HEK293 (cell line): ENCODE measurements around the gene WASF3.

Experiments
- CTCF ChIA-PET: fragments of 350-600 bp; formaldehyde crosslinking; extraction: SDS; loops from one replicate; lab custom pipeline; 2021; ENCODE audit warnings: antibody characterized with exemption; lab: Yijun Ruan, JAX
- POLR2A ChIA-PET: fragments of 300-600 bp; formaldehyde crosslinking; extraction: SDS; loops from one replicate; lab custom pipeline; 2020; ENCODE audit warnings: antibody characterized with exemption, inconsistent platforms; lab: Yijun Ruan, JAX
- H3K27ac ChIP-seq: fragments of 200-500 bp; sonication (Bioruptor generic); 2 replicates; pipeline ENCODE4 v1.5.1; 2014; ENCODE audit warnings: low read depth, low read length, control low read depth, inconsistent platforms; ENCODE audit errors: extremely low read depth
- H3K36me3 ChIP-seq, 2 experiments: fragments of 200-500 bp in 1 of 2; sonication (Bioruptor generic) in 1 of 2; 1 replicate in 1 of 2; 2 replicates in 1 of 2; pipeline ENCODE4 v1.5.1; 2014 to 2017; ENCODE audit warnings: inconsistent platforms in 2 of 2, low read length in 2 of 2; ENCODE audit not compliant: control insufficient read depth in 2 of 2, insufficient read depth in 1 of 2
- H3K4me1 ChIP-seq: fragments of 200-500 bp; sonication (Bioruptor generic); 2 replicates; pipeline ENCODE4 v1.5.1; 2014; ENCODE audit warnings: mild to moderate bottlenecking, low read length, inconsistent platforms; ENCODE audit not compliant: control insufficient read depth, insufficient read depth
- H3K4me3 ChIP-seq: 2 replicates; pipeline ENCODE4 v1.5.1; 2011; ENCODE audit warnings: low read depth, mild to moderate bottlenecking, control low read depth, low read length, moderate library complexity
- H3K9me3 ChIP-seq: fragments of 200-500 bp; sonication (Bioruptor generic); 2 replicates; pipeline ENCODE4 v1.5.1; 2014; ENCODE audit warnings: low read depth, low read length, inconsistent platforms; ENCODE audit not compliant: control insufficient read depth, insufficient read depth
- KLF17 ChIP-seq: fragments of 450-650 bp; formaldehyde crosslinking; IDR thresholded peaks from 2 replicates; pipeline ENCODE4 v1.5.1; 2016; ENCODE audit warnings: missing biosample characterization, missing genetic modification characterization
- KLF7 ChIP-seq: fragments of 450-650 bp; formaldehyde crosslinking; IDR thresholded peaks from 2 replicates; pipeline ENCODE4 v1.5.1; 2016; ENCODE audit warnings: missing biosample characterization, missing genetic modification characterization, borderline replicate concordance
- KLF8 ChIP-seq: fragments of 450-650 bp; formaldehyde crosslinking; IDR thresholded peaks from 2 replicates; pipeline ENCODE4 v1.5.1; 2016; ENCODE audit warnings: missing biosample characterization, missing genetic modification characterization
- MZF1 ChIP-seq: fragments of 450-650 bp; formaldehyde crosslinking; IDR thresholded peaks from 2 replicates; pipeline ENCODE4 v1.5.1; 2017; ENCODE audit warnings: missing biosample characterization, missing genetic modification characterization, borderline replicate concordance
- OVOL3 ChIP-seq: fragments of 450-650 bp; formaldehyde crosslinking; IDR thresholded peaks from 2 replicates; pipeline ENCODE4 v1.5.1; 2016; ENCODE audit warnings: missing biosample characterization, missing genetic modification characterization
- SCRT1 ChIP-seq: fragments of 450-650 bp; formaldehyde crosslinking; IDR thresholded peaks from 2 replicates; pipeline ENCODE4 v1.5.1; 2016; ENCODE audit warnings: missing biosample characterization, missing genetic modification characterization, borderline replicate concordance
- SCRT2 ChIP-seq: fragments of 450-650 bp; formaldehyde crosslinking; IDR thresholded peaks from 2 replicates; pipeline ENCODE4 v1.5.1; 2016; ENCODE audit warnings: missing biosample characterization, missing genetic modification characterization
- SETDB1 ChIP-seq: IDR thresholded peaks from one replicate; pipeline ENCODE4 v1.6.1; 2017; ENCODE audit warnings: mild to moderate bottlenecking, low read length, moderate library complexity, mixed read lengths; ENCODE audit not compliant: insufficient read length
- SP3 ChIP-seq: fragments of 450-650 bp; formaldehyde crosslinking; IDR thresholded peaks from 2 replicates; pipeline ENCODE4 v1.5.1; 2016; ENCODE audit warnings: missing biosample characterization, missing genetic modification characterization
- ZBTB48 ChIP-seq: fragments of 450-650 bp; formaldehyde crosslinking; IDR thresholded peaks from 2 replicates; pipeline ENCODE4 v1.5.1; 2016; ENCODE audit warnings: missing biosample characterization, missing genetic modification characterization
- ZEB2 ChIP-seq: fragments of 450-650 bp; formaldehyde crosslinking; IDR thresholded peaks from 2 replicates; pipeline ENCODE4 v1.5.1; 2016; ENCODE audit warnings: missing biosample characterization, missing genetic modification characterization
- ZFHX2 ChIP-seq: fragments of 450-650 bp; formaldehyde crosslinking; conservative IDR thresholded peaks from 2 replicates; pipeline ENCODE4 v1.5.1; 2016; ENCODE audit warnings: missing biosample characterization, missing genetic modification characterization
- ZFP41 ChIP-seq: fragments of 450-650 bp; formaldehyde crosslinking; IDR thresholded peaks from 2 replicates; pipeline ENCODE4 v1.5.1; 2016; ENCODE audit warnings: missing biosample characterization, missing genetic modification characterization, borderline replicate concordance
- ZNF132 ChIP-seq: fragments of 450-650 bp; formaldehyde crosslinking; IDR thresholded peaks from 2 replicates; pipeline ENCODE4 v1.5.1; 2017; ENCODE audit warnings: missing biosample characterization, missing genetic modification characterization, borderline replicate concordance
- ZNF16 ChIP-seq: fragments of 450-650 bp; formaldehyde crosslinking; IDR thresholded peaks from 2 replicates; pipeline ENCODE4 v1.5.1; 2016; ENCODE audit warnings: low read depth, missing biosample characterization, missing genetic modification characterization
- ZNF175 ChIP-seq: fragments of 450-650 bp; formaldehyde crosslinking; IDR thresholded peaks from 2 replicates; pipeline ENCODE4 v1.5.1; 2016; ENCODE audit warnings: missing biosample characterization, missing genetic modification characterization
- ZNF19 ChIP-seq: fragments of 450-650 bp; formaldehyde crosslinking; IDR thresholded peaks from 2 replicates; pipeline ENCODE4; 2016; ENCODE audit warnings: missing biosample characterization, missing genetic modification characterization, low read depth
- ZNF2 ChIP-seq: fragments of 450-650 bp; formaldehyde crosslinking; IDR thresholded peaks from 2 replicates; pipeline ENCODE4 v1.5.1; 2016; ENCODE audit warnings: missing biosample characterization, missing genetic modification characterization
- ZNF280C ChIP-seq: fragments of 450-650 bp; formaldehyde crosslinking; IDR thresholded peaks from 2 replicates; pipeline ENCODE4 v1.5.1; 2016; ENCODE audit warnings: missing biosample characterization, missing genetic modification characterization
- ZNF302 ChIP-seq: fragments of 450-650 bp; formaldehyde crosslinking; IDR thresholded peaks from 2 replicates; pipeline ENCODE4 v1.5.1; 2016; ENCODE audit warnings: missing biosample characterization, missing genetic modification characterization, low read depth
- ZNF335 ChIP-seq: fragments of 450-650 bp; formaldehyde crosslinking; conservative IDR thresholded peaks from 2 replicates; pipeline ENCODE4 v1.5.1; 2016; ENCODE audit warnings: missing biosample characterization, missing genetic modification characterization
- ZNF341 ChIP-seq: fragments of 450-650 bp; formaldehyde crosslinking; IDR thresholded peaks from 2 replicates; pipeline ENCODE4; 2016; ENCODE audit warnings: low read depth, missing biosample characterization, missing genetic modification characterization
- ZNF362 ChIP-seq: fragments of 450-650 bp; formaldehyde crosslinking; IDR thresholded peaks from 2 replicates; pipeline ENCODE4 v1.5.1; 2016; ENCODE audit warnings: missing biosample characterization, missing genetic modification characterization
- ZNF391 ChIP-seq: fragments of 450-650 bp; formaldehyde crosslinking; IDR thresholded peaks from 2 replicates; pipeline ENCODE4 v1.5.1; 2016; ENCODE audit warnings: low read depth, missing biosample characterization, missing genetic modification characterization, borderline replicate concordance
- ZNF530 ChIP-seq: fragments of 450-650 bp; formaldehyde crosslinking; IDR thresholded peaks from 2 replicates; pipeline ENCODE4 v1.5.1; 2016; ENCODE audit warnings: low read depth, missing biosample characterization, missing genetic modification characterization
- ZNF555 ChIP-seq: fragments of 450-650 bp; formaldehyde crosslinking; conservative IDR thresholded peaks from 2 replicates; pipeline ENCODE4 v1.5.1; 2017; ENCODE audit warnings: missing biosample characterization, mild to moderate bottlenecking, missing genetic modification characterization, inconsistent platforms
- ZNF561 ChIP-seq: fragments of 450-650 bp; IDR thresholded peaks from 2 replicates; pipeline ENCODE4 v1.5.1; 2018; ENCODE audit warnings: missing biosample characterization, missing genetic modification characterization, borderline replicate concordance
- ZNF596 ChIP-seq: fragments of 450-650 bp; IDR thresholded peaks from 2 replicates; pipeline ENCODE4 v1.5.0; 2018; ENCODE audit warnings: missing biosample characterization, mild to moderate bottlenecking, missing genetic modification characterization, moderate library complexity
- ZNF610 ChIP-seq: fragments of 450-650 bp; formaldehyde crosslinking; IDR thresholded peaks from 2 replicates; pipeline ENCODE4 v1.5.1; 2016; ENCODE audit warnings: missing biosample characterization, missing genetic modification characterization, borderline replicate concordance
- ZNF624 ChIP-seq: fragments of 450-650 bp; formaldehyde crosslinking; IDR thresholded peaks from 2 replicates; pipeline ENCODE4 v1.5.1; 2017; ENCODE audit warnings: missing biosample characterization, missing genetic modification characterization
- ZNF664 ChIP-seq: fragments of 450-650 bp; formaldehyde crosslinking; IDR thresholded peaks from 2 replicates; pipeline ENCODE4 v1.5.1; 2016; ENCODE audit warnings: missing biosample characterization, missing genetic modification characterization
- ZNF707 ChIP-seq: fragments of 450-650 bp; formaldehyde crosslinking; IDR thresholded peaks from 2 replicates; pipeline ENCODE4 v1.5.1; 2016; ENCODE audit warnings: missing biosample characterization, missing genetic modification characterization
- ZNF792 ChIP-seq: fragments of 450-650 bp; formaldehyde crosslinking; IDR thresholded peaks from 2 replicates; pipeline ENCODE4 v1.5.1; 2016; ENCODE audit warnings: missing biosample characterization, missing genetic modification characterization
- ZNF830 ChIP-seq: fragments of 450-650 bp; IDR thresholded peaks from 2 replicates; pipeline ENCODE4 v1.5.0; 2018; ENCODE audit warnings: missing biosample characterization, missing genetic modification characterization, low read depth, mild to moderate bottlenecking, moderate library complexity

The WASF3 gene

GRCh38 chr13:26656919-26657318 is 99.4 kb downstream of the WASF3 start:
- Histone ChIP-seq H3K36me3 (no peaks in the 10 kb centered on the region), H3K4me1 (no peaks in the 10 kb centered on the region), H3K4me3 (no peak overlapping the region), H3K27ac (no peak overlapping the region), H3K9me3 (no peaks in the 10 kb centered on the region)
- CTCF ChIA-PET, result no interaction called here
- no peak for TF ChIP-seq ZNF19 (tag by site-specific recombination)
- TF ChIP-seq ZNF596 (tag by site-specific recombination), result no peak
- TF ChIP-seq ZFHX2, result no peak
- no peak for TF ChIP-seq ZNF2 (tag by site-specific recombination)
- no peak for TF ChIP-seq ZNF561
- TF ChIP-seq ZNF362 (tag by site-specific recombination), result no peak
- TF ChIP-seq SCRT1 (tag by site-specific recombination), result no peak
- TF ChIP-seq ZNF132 (tag by site-specific recombination), result no peak
- TF ChIP-seq ZNF707 (tag by site-specific recombination), result no peak
- no peak for TF ChIP-seq ZNF792 (tag by site-specific recombination)
- TF ChIP-seq OVOL3 (tag by site-specific recombination), result no peak
- no peak for TF ChIP-seq ZBTB48
- TF ChIP-seq ZNF624 (tag by site-specific recombination), result no peak
- TF ChIP-seq KLF17 (tag by site-specific recombination), result no peak
- TF ChIP-seq ZNF302 (tag by site-specific recombination), result no peak
- no peak for TF ChIP-seq ZNF664
- TF ChIP-seq ZFP41 (tag by site-specific recombination), result no peak
- POLR2A ChIA-PET, result no interaction called here

- H3K27ac ChIP-seq, result no peak overlapping the region
- no peak overlapping the region for H3K4me3 ChIP-seq
- CTCF ChIA-PET, result interaction anchor here (0.6 to 1.0 kb wide), 4 partner anchors 21 to 474 kb away, joined by 3 read pairs; no protein-coding TSS in a partner anchor
- POLR2A ChIA-PET, result no interaction called here
- no peaks in the 10 kb centered on the region for H3K9me3 ChIP-seq
- H3K36me3 ChIP-seq, result no peaks in the 10 kb centered on the region
- H3K4me1 ChIP-seq, result no peaks in the 10 kb centered on the region
- TF ChIP-seq ZNF391 (tag by site-specific recombination) (no peak), ZNF335 (tag by site-specific recombination) (no peak), ZNF555 (no peak), MZF1 (tag by site-specific recombination) (no peak), SP3 (tag by site-specific recombination) (no peak), ZNF341 (tag by site-specific recombination) (no peak), ZNF610 (tag by site-specific recombination) (no peak), KLF8 (tag by site-specific recombination) (no peak), KLF7 (tag by site-specific recombination) (no peak), ZNF530 (no peak), ZNF175 (tag by site-specific recombination) (no peak), ZNF16 (tag by site-specific recombination) (no peak), ZEB2 (tag by site-specific recombination) (no peak), ZNF830 (tag by site-specific recombination) (no peak), SETDB1 (no peak), SCRT2 (tag by site-specific recombination) (no peak), ZNF280C (no peak)
Measured at GRCh38 chr13:26658448-26659385, 101.2 kb downstream of the WASF3 start.
